GM18870 (cell line): ENCODE results near the gene TIMM9.
"Not testable (repeated sequence)": the region's sequence is repeated elsewhere in the genome, so short reads cannot be mapped to it uniquely, and the experiment has no call there.

Source experiments
- ATAC-seq: cut with Tn5 transposase; IDR thresholded peaks from one replicate; pipeline ENCODE4 v1.9.1; 2021; ENCODE audit warnings: moderate library complexity; ENCODE audit not compliant: unreplicated experiment

The TIMM9 gene

GRCh38 chr14:58398895-58399294 lies 28.4 kb downstream of the TIMM9 start:
- ATAC-seq = no peak

GRCh38 chr14:58398495-58398894 lies 28.8 kb downstream of the TIMM9 start:
- no peak for ATAC-seq

GRCh38 chr14:58397156-58397555 lies 30.2 kb downstream of the TIMM9 start:
- ATAC-seq = no peak

GRCh38 chr14:58395812-58396788 lies 31.2 kb downstream of the TIMM9 start, which contains the start of gene TOMM20L:
TSS of gene TOMM20L (plus strand) at chr14:58395930. CDS start at chr14:58395958, 28 bp downstream.
- ATAC-seq = peak; percentile 80

GRCh38 chr14:58395562-58395811 lies 31.8 kb downstream of the TIMM9 start:
- ATAC-seq = no peak

GRCh38 chr14:58390830-58391229 lies 36.5 kb downstream of the TIMM9 start:
- ATAC-seq = no peak

- no peak for ATAC-seq
Measured at GRCh38 chr14:58376791-58377190, 50.5 kb downstream of the TIMM9 start.

GRCh38 chr14:58368956-58369355 lies 58.4 kb downstream of the TIMM9 start:
- no peak for ATAC-seq

GRCh38 chr14:58367296-58367695 lies 60.0 kb downstream of the TIMM9 start:
- ATAC-seq = no peak

- no peak for ATAC-seq
Measured at GRCh38 chr14:58364316-58364715, 63.0 kb downstream of the TIMM9 start.

GRCh38 chr14:58362798-58363412 lies 64.4 kb downstream of the TIMM9 start:
- no peak for ATAC-seq

- ATAC-seq = not testable (repeated sequence)
Measured at GRCh38 chr14:58362272-58362671, 65.1 kb downstream of the TIMM9 start.
